HEK293 (cell line): Measurements from ENCODE around the gene FRMD3.

Source experiments
- CTCF ChIA-PET: fragments of 350-600 bp; formaldehyde crosslinking; extraction: SDS; loops from one replicate; lab custom pipeline; 2021; ENCODE audit warnings: antibody characterized with exemption; lab: Yijun Ruan, JAX
- POLR2A ChIA-PET: fragments of 300-600 bp; formaldehyde crosslinking; extraction: SDS; loops from one replicate; lab custom pipeline; 2020; ENCODE audit warnings: antibody characterized with exemption, inconsistent platforms; lab: Yijun Ruan, JAX
- H3K27ac ChIP-seq: fragments of 200-500 bp; sonication (Bioruptor generic); 2 replicates; pipeline ENCODE4 v1.5.1; 2014; ENCODE audit warnings: low read depth, low read length, control low read depth, inconsistent platforms; ENCODE audit errors: extremely low read depth
- H3K36me3 ChIP-seq, 2 experiments: fragments of 200-500 bp in 1 of 2; sonication (Bioruptor generic) in 1 of 2; 1 replicate in 1 of 2; 2 replicates in 1 of 2; pipeline ENCODE4 v1.5.1; 2014 to 2017; ENCODE audit warnings: inconsistent platforms in 2 of 2, low read length in 2 of 2; ENCODE audit not compliant: control insufficient read depth in 2 of 2, insufficient read depth in 1 of 2
- H3K4me1 ChIP-seq: fragments of 200-500 bp; sonication (Bioruptor generic); 2 replicates; pipeline ENCODE4 v1.5.1; 2014; ENCODE audit warnings: mild to moderate bottlenecking, low read length, inconsistent platforms; ENCODE audit not compliant: control insufficient read depth, insufficient read depth
- H3K4me3 ChIP-seq: 2 replicates; pipeline ENCODE4 v1.5.1; 2011; ENCODE audit warnings: low read depth, mild to moderate bottlenecking, control low read depth, low read length, moderate library complexity
- H3K9me3 ChIP-seq: fragments of 200-500 bp; sonication (Bioruptor generic); 2 replicates; pipeline ENCODE4 v1.5.1; 2014; ENCODE audit warnings: low read depth, low read length, inconsistent platforms; ENCODE audit not compliant: control insufficient read depth, insufficient read depth
- GLIS2 ChIP-seq: fragments of 450-650 bp; formaldehyde crosslinking; IDR thresholded peaks from 2 replicates; pipeline ENCODE4 v1.5.1; 2016; ENCODE audit warnings: missing biosample characterization, missing genetic modification characterization
- ZBTB8A ChIP-seq: fragments of 450-650 bp; formaldehyde crosslinking; IDR thresholded peaks from 2 replicates; pipeline ENCODE4 v1.5.1; 2016; ENCODE audit warnings: missing biosample characterization, missing genetic modification characterization
- ZFP41 ChIP-seq: fragments of 450-650 bp; formaldehyde crosslinking; IDR thresholded peaks from 2 replicates; pipeline ENCODE4 v1.5.1; 2016; ENCODE audit warnings: missing biosample characterization, missing genetic modification characterization, borderline replicate concordance
- ZNF157 ChIP-seq: fragments of 450-650 bp; formaldehyde crosslinking; IDR thresholded peaks from 2 replicates; pipeline ENCODE4 v1.5.1; 2016; ENCODE audit warnings: missing biosample characterization, missing genetic modification characterization
- ZNF549 ChIP-seq: fragments of 450-650 bp; IDR thresholded peaks from 2 replicates; pipeline ENCODE4 v1.5.1; 2018; ENCODE audit warnings: missing biosample characterization, missing genetic modification characterization, mild to moderate bottlenecking, inconsistent platforms, moderate library complexity
- ZNF560 ChIP-seq: fragments of 450-650 bp; formaldehyde crosslinking; IDR thresholded peaks from 2 replicates; pipeline ENCODE4 v1.5.1; 2017; ENCODE audit warnings: missing biosample characterization, missing genetic modification characterization, borderline replicate concordance
- ZNF654 ChIP-seq: fragments of 450-650 bp; formaldehyde crosslinking; IDR thresholded peaks from 2 replicates; pipeline ENCODE4 v1.5.1; 2016; ENCODE audit warnings: low read depth, missing biosample characterization, missing genetic modification characterization
- ZNF670 ChIP-seq: fragments of 450-650 bp; formaldehyde crosslinking; IDR thresholded peaks from 2 replicates; pipeline ENCODE4 v1.5.1; 2016; ENCODE audit warnings: missing biosample characterization, missing genetic modification characterization, low read depth
- ZSCAN16 ChIP-seq: fragments of 450-650 bp; formaldehyde crosslinking; IDR thresholded peaks from 2 replicates; pipeline ENCODE4 v1.5.1; 2016; ENCODE audit warnings: missing biosample characterization, missing genetic modification characterization
- TF ChIP-seq, protein P1 (sequence below): fragments of 450-650 bp; formaldehyde crosslinking; conservative IDR thresholded peaks from 2 replicates; pipeline ENCODE4 v1.5.1; 2016; ENCODE audit warnings: low read depth, missing biosample characterization, missing genetic modification characterization
- TF ChIP-seq, protein P2 (sequence below): fragments of 450-650 bp; formaldehyde crosslinking; IDR thresholded peaks from 2 replicates; pipeline ENCODE4 v1.5.1; 2016; ENCODE audit warnings: missing biosample characterization, missing genetic modification characterization, low read depth
- TF ChIP-seq, protein P3 (sequence below): fragments of 450-650 bp; formaldehyde crosslinking; IDR thresholded peaks from 2 replicates; pipeline ENCODE4 v1.5.1; 2016; ENCODE audit warnings: missing biosample characterization, missing genetic modification characterization
- TF ChIP-seq, protein P4 (sequence below): fragments of 450-650 bp; formaldehyde crosslinking; IDR thresholded peaks from 2 replicates; pipeline ENCODE4 v1.5.1; 2016; ENCODE audit warnings: missing biosample characterization, missing genetic modification characterization
- TF ChIP-seq, protein P5 (sequence below): fragments of 450-650 bp; formaldehyde crosslinking; IDR thresholded peaks from 2 replicates; pipeline ENCODE4 v1.5.1; 2016; ENCODE audit warnings: missing biosample characterization, missing genetic modification characterization, borderline replicate concordance
- TF ChIP-seq, protein P6 (sequence below): fragments of 450-650 bp; formaldehyde crosslinking; IDR thresholded peaks from 2 replicates; pipeline ENCODE4 v1.5.1; 2017; ENCODE audit warnings: missing biosample characterization, missing genetic modification characterization

Gene FRMD3

DNA sequence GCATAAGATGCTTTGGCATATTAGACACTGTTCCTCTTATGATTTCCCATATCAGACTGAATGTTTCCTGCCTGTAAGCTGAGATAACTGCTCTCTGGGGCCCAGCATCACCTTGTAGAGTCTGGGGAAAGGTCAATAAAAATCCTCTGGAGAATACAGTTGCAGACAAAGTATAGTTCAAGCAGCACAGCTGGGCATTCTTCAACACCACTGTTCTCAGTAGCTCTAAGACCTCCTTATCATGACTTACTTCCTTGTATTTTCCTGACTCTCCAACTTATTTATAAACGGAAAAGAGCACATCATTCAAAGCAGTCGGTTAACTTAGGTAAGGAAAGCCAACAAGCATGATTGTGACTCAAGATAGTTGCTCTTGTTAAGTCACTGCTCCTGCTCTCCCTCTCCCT lies 266.5 kb downstream of the FRMD3 start:
- Histone ChIP-seq H3K27ac (no peak overlapping the region), H3K4me1 (no peaks in the 10 kb centered on the region; the same call in 1 of the 2 replicates), H3K4me3 (no peak overlapping the region), H3K9me3 (no peaks in the 10 kb centered on the region)
- ChIA-PET POLR2A (no interaction called here), CTCF (interaction anchor here (0.6 kb wide), 1 partner anchor 642 kb away, joined by 3 read pairs; no protein-coding TSS in a partner anchor)
- no peak for TF ChIP-seq ZNF560 (tag by site-specific recombination)
- TF ChIP-seq, protein P1, sequence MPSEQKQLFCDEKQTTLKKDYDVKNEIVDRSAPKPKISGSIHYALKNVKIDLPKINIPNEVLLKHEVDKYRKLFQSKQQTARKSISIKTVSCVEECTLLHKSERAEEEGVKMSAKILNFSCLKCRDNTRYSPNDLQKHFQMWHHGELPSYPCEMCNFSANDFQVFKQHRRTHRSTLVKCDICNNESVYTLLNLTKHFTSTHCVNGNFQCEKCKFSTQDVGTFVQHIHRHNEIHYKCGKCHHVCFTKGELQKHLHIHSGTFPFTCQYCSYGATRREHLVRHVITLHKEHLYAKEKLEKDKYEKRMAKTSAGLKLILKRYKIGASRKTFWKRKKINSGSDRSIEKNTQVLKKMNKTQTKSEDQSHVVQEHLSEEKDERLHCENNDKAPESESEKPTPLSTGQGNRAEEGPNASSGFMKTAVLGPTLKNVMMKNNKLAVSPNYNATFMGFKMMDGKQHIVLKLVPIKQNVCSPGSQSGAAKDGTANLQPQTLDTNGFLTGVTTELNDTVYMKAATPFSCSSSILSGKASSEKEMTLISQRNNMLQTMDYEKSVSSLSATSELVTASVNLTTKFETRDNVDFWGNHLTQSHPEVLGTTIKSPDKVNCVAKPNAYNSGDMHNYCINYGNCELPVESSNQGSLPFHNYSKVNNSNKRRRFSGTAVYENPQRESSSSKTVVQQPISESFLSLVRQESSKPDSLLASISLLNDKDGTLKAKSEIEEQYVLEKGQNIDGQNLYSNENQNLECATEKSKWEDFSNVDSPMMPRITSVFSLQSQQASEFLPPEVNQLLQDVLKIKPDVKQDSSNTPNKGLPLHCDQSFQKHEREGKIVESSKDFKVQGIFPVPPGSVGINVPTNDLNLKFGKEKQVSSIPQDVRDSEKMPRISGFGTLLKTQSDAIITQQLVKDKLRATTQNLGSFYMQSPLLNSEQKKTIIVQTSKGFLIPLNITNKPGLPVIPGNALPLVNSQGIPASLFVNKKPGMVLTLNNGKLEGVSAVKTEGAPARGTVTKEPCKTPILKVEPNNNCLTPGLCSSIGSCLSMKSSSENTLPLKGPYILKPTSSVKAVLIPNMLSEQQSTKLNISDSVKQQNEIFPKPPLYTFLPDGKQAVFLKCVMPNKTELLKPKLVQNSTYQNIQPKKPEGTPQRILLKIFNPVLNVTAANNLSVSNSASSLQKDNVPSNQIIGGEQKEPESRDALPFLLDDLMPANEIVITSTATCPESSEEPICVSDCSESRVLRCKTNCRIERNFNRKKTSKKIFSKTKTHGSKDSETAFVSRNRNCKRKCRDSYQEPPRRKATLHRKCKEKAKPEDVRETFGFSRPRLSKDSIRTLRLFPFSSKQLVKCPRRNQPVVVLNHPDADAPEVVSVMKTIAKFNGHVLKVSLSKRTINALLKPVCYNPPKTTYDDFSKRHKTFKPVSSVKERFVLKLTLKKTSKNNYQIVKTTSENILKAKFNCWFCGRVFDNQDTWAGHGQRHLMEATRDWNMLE = no peak
- TF ChIP-seq, all 188 proteins: peak for 0
- H3K36me3 ChIP-seq = no peaks in the 10 kb centered on the region

DNA sequence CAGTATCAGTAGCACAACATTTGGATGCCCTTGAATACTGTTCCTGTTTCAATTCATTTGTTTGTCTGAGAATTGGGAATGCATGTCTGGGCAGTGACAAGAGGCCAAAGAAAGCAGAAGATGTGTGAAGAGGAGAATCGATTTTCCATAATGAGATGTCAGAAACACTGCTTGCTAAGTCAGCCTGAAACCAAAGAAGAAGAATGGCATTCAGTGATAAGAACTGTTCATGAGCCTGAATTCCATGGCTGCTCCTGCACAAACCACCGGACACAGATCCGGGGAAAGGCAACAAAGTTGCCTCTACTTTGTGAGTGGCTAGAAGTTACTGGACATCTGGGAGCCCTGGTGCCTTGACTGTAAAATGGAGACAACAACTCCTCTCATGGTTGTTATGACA lies 268.1 kb downstream of the FRMD3 start:
- Histone ChIP-seq H3K4me3 (no peak overlapping the region), H3K4me1 (no peaks in the 10 kb centered on the region; the same call in 1 of the 2 replicates)
- CTCF ChIA-PET = interaction anchor here (0.7 kb wide), 1 partner anchor 134 kb away, joined by 3 read pairs; no protein-coding TSS in a partner anchor
- TF ChIP-seq GLIS2 (no peak), ZBTB8A (tag by site-specific recombination) (no peak)
- TF ChIP-seq, protein P2, sequence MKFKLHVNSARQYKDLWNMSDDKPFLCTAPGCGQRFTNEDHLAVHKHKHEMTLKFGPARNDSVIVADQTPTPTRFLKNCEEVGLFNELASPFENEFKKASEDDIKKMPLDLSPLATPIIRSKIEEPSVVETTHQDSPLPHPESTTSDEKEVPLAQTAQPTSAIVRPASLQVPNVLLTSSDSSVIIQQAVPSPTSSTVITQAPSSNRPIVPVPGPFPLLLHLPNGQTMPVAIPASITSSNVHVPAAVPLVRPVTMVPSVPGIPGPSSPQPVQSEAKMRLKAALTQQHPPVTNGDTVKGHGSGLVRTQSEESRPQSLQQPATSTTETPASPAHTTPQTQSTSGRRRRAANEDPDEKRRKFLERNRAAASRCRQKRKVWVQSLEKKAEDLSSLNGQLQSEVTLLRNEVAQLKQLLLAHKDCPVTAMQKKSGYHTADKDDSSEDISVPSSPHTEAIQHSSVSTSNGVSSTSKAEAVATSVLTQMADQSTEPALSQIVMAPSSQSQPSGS (tag by site-specific recombination) = no peak
- TF ChIP-seq, all 188 proteins: peak for 0
- POLR2A ChIA-PET = no interaction called here
- H3K36me3 ChIP-seq = no peaks in the 10 kb centered on the region
- H3K9me3 ChIP-seq = no peaks in the 10 kb centered on the region
- H3K27ac ChIP-seq = no peak overlapping the region

DNA sequence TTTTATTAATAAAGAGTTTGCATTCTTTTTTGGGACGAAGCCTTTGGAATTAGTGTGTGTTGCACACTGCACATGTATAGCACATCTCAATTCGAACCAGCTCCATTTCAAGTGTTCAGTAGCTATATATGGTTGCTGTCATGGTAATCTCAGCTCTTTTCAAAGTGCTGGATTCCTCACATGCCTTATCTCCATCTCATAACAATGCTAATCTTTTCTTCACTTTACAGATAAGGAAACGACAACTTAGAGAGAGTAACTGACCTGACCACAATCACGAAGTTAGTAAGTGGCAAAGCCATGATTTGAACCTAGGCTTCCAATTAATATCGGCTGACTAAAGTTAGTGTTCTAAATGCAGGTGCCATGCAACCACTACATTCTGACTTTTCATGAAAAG lies 270.5 kb downstream of the FRMD3 start:
- ChIA-PET POLR2A (no interaction called here), CTCF (no interaction called here)
- H3K9me3 ChIP-seq = no peaks in the 10 kb centered on the region
- no peaks in the 10 kb centered on the region for H3K36me3 ChIP-seq
- H3K4me3 ChIP-seq = no peak overlapping the region
- TF ChIP-seq, protein P3, sequence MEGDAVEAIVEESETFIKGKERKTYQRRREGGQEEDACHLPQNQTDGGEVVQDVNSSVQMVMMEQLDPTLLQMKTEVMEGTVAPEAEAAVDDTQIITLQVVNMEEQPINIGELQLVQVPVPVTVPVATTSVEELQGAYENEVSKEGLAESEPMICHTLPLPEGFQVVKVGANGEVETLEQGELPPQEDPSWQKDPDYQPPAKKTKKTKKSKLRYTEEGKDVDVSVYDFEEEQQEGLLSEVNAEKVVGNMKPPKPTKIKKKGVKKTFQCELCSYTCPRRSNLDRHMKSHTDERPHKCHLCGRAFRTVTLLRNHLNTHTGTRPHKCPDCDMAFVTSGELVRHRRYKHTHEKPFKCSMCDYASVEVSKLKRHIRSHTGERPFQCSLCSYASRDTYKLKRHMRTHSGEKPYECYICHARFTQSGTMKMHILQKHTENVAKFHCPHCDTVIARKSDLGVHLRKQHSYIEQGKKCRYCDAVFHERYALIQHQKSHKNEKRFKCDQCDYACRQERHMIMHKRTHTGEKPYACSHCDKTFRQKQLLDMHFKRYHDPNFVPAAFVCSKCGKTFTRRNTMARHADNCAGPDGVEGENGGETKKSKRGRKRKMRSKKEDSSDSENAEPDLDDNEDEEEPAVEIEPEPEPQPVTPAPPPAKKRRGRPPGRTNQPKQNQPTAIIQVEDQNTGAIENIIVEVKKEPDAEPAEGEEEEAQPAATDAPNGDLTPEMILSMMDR = no peak
- no peak for TF ChIP-seq ZFP41 (tag by site-specific recombination)
- TF ChIP-seq, protein P4, sequence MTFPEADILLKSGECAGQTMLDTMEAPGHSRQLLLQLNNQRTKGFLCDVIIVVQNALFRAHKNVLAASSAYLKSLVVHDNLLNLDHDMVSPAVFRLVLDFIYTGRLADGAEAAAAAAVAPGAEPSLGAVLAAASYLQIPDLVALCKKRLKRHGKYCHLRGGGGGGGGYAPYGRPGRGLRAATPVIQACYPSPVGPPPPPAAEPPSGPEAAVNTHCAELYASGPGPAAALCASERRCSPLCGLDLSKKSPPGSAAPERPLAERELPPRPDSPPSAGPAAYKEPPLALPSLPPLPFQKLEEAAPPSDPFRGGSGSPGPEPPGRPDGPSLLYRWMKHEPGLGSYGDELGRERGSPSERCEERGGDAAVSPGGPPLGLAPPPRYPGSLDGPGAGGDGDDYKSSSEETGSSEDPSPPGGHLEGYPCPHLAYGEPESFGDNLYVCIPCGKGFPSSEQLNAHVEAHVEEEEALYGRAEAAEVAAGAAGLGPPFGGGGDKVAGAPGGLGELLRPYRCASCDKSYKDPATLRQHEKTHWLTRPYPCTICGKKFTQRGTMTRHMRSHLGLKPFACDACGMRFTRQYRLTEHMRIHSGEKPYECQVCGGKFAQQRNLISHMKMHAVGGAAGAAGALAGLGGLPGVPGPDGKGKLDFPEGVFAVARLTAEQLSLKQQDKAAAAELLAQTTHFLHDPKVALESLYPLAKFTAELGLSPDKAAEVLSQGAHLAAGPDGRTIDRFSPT (tag by site-specific recombination) = no peak
- TF ChIP-seq, protein P5, sequence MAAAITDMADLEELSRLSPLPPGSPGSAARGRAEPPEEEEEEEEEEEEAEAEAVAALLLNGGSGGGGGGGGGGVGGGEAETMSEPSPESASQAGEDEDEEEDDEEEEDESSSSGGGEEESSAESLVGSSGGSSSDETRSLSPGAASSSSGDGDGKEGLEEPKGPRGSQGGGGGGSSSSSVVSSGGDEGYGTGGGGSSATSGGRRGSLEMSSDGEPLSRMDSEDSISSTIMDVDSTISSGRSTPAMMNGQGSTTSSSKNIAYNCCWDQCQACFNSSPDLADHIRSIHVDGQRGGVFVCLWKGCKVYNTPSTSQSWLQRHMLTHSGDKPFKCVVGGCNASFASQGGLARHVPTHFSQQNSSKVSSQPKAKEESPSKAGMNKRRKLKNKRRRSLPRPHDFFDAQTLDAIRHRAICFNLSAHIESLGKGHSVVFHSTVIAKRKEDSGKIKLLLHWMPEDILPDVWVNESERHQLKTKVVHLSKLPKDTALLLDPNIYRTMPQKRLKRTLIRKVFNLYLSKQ (tag by site-specific recombination) = no peak
- TF ChIP-seq, protein P6, sequence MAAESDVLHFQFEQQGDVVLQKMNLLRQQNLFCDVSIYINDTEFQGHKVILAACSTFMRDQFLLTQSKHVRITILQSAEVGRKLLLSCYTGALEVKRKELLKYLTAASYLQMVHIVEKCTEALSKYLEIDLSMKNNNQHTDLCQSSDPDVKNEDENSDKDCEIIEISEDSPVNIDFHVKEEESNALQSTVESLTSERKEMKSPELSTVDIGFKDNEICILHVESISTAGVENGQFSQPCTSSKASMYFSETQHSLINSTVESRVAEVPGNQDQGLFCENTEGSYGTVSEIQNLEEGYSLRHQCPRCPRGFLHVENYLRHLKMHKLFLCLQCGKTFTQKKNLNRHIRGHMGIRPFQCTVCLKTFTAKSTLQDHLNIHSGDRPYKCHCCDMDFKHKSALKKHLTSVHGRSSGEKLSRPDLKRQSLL (tag by site-specific recombination) = no peak
- no peak for TF ChIP-seq ZNF670 (tag by site-specific recombination)
- no peak for TF ChIP-seq ZNF157 (tag by site-specific recombination)
- no peak for TF ChIP-seq ZNF549
- no peak for TF ChIP-seq ZNF654 (tag by site-specific recombination)
- no peak for TF ChIP-seq ZSCAN16
- H3K27ac ChIP-seq = no peak overlapping the region
- H3K4me1 ChIP-seq = no peaks in the 10 kb centered on the region; the same call in 1 of the 2 replicates
